Activated B cell treated with CpG ODN at 0.5 μM for 24 hours (primary cell): ENCODE measurements around the gene MAML2. TPM values are rescaled to one million over a fixed set of nuclear protein-coding genes. Genes with fewer than 3 reads are reported as not detected.

Source experiments
- ATAC-seq: fragments of 200-7000 bp; cut with Tn5 transposase; one replicate; pipeline ENCODE4 v1.10.0; 2021; ENCODE audit warnings: low read depth, mild to moderate bottlenecking, moderate library complexity
- CTCF ChIA-PET: fragments of 350-600 bp; sonication (Branson Sonifier 250); formaldehyde crosslinking; loops from one replicate; lab custom pipeline; 2021; ENCODE audit warnings: antibody characterized with exemption; lab: Charles Lee
- POLR2A ChIA-PET: fragments of 350-600 bp; sonication (Branson Sonifier 250); formaldehyde crosslinking; loops from one replicate; lab custom pipeline; 2021; ENCODE audit warnings: antibody characterized with exemption; lab: Charles Lee
- DNase-seq: peaks from one replicate; pipeline ENCODE4 v3.0.0; 2022
- H3K27ac Mint-ChIP-seq: one replicate; pipeline ENCODE4 v1.8.0; 2020; ENCODE audit warnings: mixed read lengths
- H3K27me3 Mint-ChIP-seq: one replicate; pipeline ENCODE4 v1.8.0; 2021; ENCODE audit warnings: mixed read lengths
- H3K36me3 Mint-ChIP-seq: one replicate; pipeline ENCODE4 v1.8.0; 2021; ENCODE audit warnings: low read depth, mixed read lengths
- H3K4me1 Mint-ChIP-seq: one replicate; pipeline ENCODE4 v1.8.0; 2021; ENCODE audit warnings: mixed read lengths
- H3K4me3 Mint-ChIP-seq: one replicate; pipeline ENCODE4 v1.8.0; 2020; ENCODE audit warnings: mild to moderate bottlenecking, mixed read lengths
- H3K9me3 Mint-ChIP-seq: one replicate; pipeline ENCODE4 v1.8.0; 2020; ENCODE audit warnings: mixed read lengths
- CTCF ChIP-seq: fragments of 200-600 bp; IDR thresholded peaks from one replicate; pipeline ENCODE4 v1.8.0; 2022; ENCODE audit warnings: antibody characterized with exemption, mild to moderate bottlenecking
- intact Hi-C: fragments of 100-400 bp; cut with micrococcal nuclease; formaldehyde crosslinking; loops from one replicate; pipeline ENCODE4 v1.15.1; 2024
- total RNA-seq: library from RNA; stranded (reverse); gene quantifications from 2 replicates; pipeline ENCODE4 v1.2.3, GENCODE V29; 2022

The MAML2 gene
- total RNA-seq, 1 donor from 2014 or later: 24.8 TPM

GRCh38 chr11:96126917-96127595, 215.9 kb downstream of the MAML2 start:
- no peak overlapping the region for H3K27ac Mint-ChIP-seq
- TF ChIP-seq CTCF: no peak
- no peaks in the 10 kb centered on the region for H3K9me3 Mint-ChIP-seq
- intact Hi-C loops: no loop called here
- no peaks in the 10 kb centered on the region for H3K27me3 Mint-ChIP-seq
- ChIA-PET CTCF (no interaction called here), POLR2A (no interaction called here)
- DNase-seq (no peak), ATAC-seq (no peak)
- H3K4me1 Mint-ChIP-seq: peaks cover 30% of the 10 kb centered on the region
- peaks cover 6% of the 10 kb centered on the region for H3K36me3 Mint-ChIP-seq
- no peak overlapping the region for H3K4me3 Mint-ChIP-seq

- Mint-ChIP-seq H3K4me1 (peaks cover 28% of the 10 kb centered on the region), H3K27me3 (no peaks in the 10 kb centered on the region), H3K9me3 (no peaks in the 10 kb centered on the region), H3K4me3 (no peak overlapping the region), H3K36me3 (peaks cover 4% of the 10 kb centered on the region), H3K27ac (no peak overlapping the region)
- no peak for TF ChIP-seq CTCF
- ChIA-PET POLR2A (no interaction called here), CTCF (no interaction called here)
- DNase-seq (no peak), ATAC-seq (no peak)
- intact Hi-C loops: no loop called here
Measured at GRCh38 chr11:96125400-96125799, 217.6 kb downstream of the MAML2 start.

- Mint-ChIP-seq H3K27me3 (no peaks in the 10 kb centered on the region), H3K27ac (no peak overlapping the region), H3K4me1 (peaks cover 18% of the 10 kb centered on the region), H3K4me3 (no peak overlapping the region), H3K9me3 (no peaks in the 10 kb centered on the region), H3K36me3 (peaks cover 6% of the 10 kb centered on the region)
- no peak for ATAC-seq
- TF ChIP-seq CTCF: no peak
- intact Hi-C loops: no loop called here
- POLR2A ChIA-PET: no interaction called here
- DNase-seq: no peak
- CTCF ChIA-PET: interaction anchor here (1.8 kb wide), 1 partner anchor 219 kb away, joined by 5 read pairs; the partner anchor contains the start of gene MAML2
Measured at GRCh38 chr11:96124155-96124554, 218.8 kb downstream of the MAML2 start.

- Mint-ChIP-seq H3K9me3 (no peaks in the 10 kb centered on the region), H3K4me1 (peaks cover 10% of the 10 kb centered on the region), H3K27me3 (no peaks in the 10 kb centered on the region), H3K36me3 (peaks cover 6% of the 10 kb centered on the region), H3K4me3 (no peak overlapping the region), H3K27ac (no peak overlapping the region)
- POLR2A ChIA-PET: no interaction called here
- ATAC-seq (no peak), DNase-seq (no peak)
- intact Hi-C loops: no loop called here
- CTCF ChIA-PET: interaction anchor here (1.0 to 1.8 kb wide), 2 partner anchors 67 to 220 kb away, joined by 3 to 5 read pairs; partner anchors contain the start of gene MAML2
- TF ChIP-seq CTCF: no peak
Measured at GRCh38 chr11:96123301-96123700, 219.7 kb downstream of the MAML2 start.

GRCh38 chr11:96122601-96123074, 220.4 kb downstream of the MAML2 start:
- CTCF ChIA-PET: interaction anchor here (1.0 kb wide), 1 partner anchor 66 kb away, joined by 3 read pairs; no protein-coding TSS in a partner anchor
- H3K27me3 Mint-ChIP-seq: no peaks in the 10 kb centered on the region
- H3K27ac Mint-ChIP-seq: no peak overlapping the region
- intact Hi-C loops: no loop called here
- no peaks in the 10 kb centered on the region for H3K9me3 Mint-ChIP-seq
- H3K36me3 Mint-ChIP-seq: peaks cover 6% of the 10 kb centered on the region
- TF ChIP-seq CTCF: no peak
- no peak overlapping the region for H3K4me3 Mint-ChIP-seq
- no peak for ATAC-seq
- POLR2A ChIA-PET: no interaction called here
- DNase-seq: no peak
- H3K4me1 Mint-ChIP-seq: peaks cover 9% of the 10 kb centered on the region
